GM19455 (cell line): Measurements from ENCODE around the gene CNTRL.
"Not testable (repeated sequence)": the region's sequence is repeated elsewhere in the genome, so short reads cannot be mapped to it uniquely, and the experiment has no call there.

Experiments
- ATAC-seq: cut with Tn5 transposase; IDR thresholded peaks from one replicate; pipeline ENCODE4 v1.9.1; 2021; ENCODE audit not compliant: unreplicated experiment

Gene CNTRL

DNA sequence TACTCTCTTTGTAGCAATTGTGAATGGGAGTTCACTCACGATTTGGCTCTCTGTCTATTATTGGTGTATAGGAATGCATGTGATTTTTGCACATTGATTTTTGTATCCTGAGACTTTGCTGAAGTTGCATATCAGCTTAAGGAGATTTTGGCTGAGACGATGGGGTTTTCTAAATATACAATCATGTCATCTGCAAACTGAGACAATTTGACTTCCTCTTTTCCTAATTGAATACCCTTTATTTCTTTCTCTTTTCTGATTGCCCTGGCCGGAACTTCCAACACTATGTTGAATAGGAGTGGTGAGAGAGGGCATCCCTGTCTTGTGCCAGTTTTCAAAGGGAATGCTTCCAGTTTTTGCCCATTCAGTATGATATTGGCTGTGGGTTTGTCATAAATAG, 54.6 kb downstream of the CNTRL start:
- ATAC-seq = not testable (repeated sequence)

- no peak for ATAC-seq
Measured at GRCh38 chr9:121133104-121133816, 58.5 kb downstream of the CNTRL start.

DNA sequence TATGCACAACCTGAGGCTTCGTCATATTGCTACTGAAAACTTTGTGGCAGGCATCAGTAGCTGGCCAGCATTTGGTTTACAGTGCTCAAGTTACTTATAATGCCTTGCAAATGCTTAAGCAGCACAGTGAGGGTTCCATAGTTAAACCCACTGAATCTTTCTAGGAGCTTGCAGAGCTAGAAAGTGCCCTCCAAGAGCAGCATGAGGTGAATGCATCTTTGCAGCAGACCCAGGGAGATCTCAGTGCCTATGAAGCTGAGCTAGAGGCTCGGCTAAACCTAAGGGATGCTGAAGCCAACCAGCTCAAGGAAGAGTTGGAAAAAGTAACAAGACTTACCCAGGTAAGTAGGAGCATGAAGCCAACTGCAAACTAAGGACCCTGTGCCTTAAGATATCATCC, 60.9 kb downstream of the CNTRL start:
- ATAC-seq = no peak

DNA sequence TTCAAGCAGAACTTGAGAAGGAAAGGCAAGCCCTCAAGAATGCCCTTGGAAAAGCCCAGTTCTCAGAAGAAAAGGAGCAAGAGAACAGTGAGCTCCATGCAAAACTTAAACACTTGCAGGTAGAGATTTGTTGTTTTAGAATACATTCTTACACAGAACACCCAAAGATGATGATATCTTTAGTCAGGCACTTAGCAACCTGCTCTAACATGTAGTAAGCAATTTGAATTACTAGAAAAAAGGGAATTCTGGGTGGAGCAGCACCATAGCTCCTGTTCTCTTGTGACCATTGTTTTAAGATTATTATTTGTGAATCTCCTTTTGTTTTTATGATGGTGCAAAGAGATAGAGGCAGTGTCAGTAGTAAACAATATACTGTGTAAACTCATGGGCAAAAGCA, 63.8 kb downstream of the CNTRL start:
- ATAC-seq = no peak

DNA sequence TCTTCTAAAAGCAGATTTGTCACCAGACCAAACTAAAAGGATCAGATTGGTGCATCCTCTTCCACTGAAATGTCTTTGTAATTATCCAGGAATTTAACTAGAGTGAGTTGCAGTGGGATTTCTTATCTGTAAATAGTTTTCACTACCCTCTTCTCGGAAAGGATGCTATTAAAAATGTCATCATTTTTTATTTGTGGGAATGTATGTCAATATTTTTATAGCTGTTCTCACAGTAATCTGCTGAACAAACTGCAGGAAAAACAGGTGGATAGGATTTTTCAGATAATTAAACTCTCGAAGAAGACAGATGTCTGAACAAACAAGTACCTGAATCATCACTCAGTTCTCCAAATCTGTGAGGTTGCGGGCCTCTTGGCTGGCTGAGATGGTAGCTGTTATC, 64.2 kb downstream of the CNTRL start:
- no peak for ATAC-seq

GRCh38 chr9:121140162-121140561, 65.4 kb downstream of the CNTRL start:
- ATAC-seq = no peak

DNA sequence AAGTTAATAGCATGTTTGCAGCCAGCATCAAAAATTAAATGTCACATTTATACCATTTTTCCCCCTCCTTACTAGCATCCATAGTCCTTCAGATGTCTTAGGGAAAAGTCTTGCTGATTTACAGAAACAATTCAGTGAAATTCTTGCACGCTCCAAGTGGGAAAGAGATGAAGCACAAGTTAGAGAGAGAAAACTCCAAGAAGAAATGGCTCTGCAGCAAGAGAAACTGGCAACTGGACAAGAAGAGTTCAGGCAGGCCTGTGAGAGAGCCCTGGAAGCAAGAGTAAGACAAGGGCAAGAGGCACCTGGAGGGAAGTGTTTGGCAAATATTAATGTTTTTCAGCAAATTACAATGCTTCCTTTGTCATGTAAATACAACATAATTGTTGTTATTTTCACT, 66.6 kb downstream of the CNTRL start:
- no peak for ATAC-seq

- ATAC-seq = no peak
Measured at GRCh38 chr9:121141706-121142105, 67.0 kb downstream of the CNTRL start.

- no peak for ATAC-seq
Measured at GRCh38 chr9:121143771-121144170, 69.0 kb downstream of the CNTRL start.

GRCh38 chr9:121144482-121144881, 69.7 kb downstream of the CNTRL start:
- ATAC-seq = no peak

DNA sequence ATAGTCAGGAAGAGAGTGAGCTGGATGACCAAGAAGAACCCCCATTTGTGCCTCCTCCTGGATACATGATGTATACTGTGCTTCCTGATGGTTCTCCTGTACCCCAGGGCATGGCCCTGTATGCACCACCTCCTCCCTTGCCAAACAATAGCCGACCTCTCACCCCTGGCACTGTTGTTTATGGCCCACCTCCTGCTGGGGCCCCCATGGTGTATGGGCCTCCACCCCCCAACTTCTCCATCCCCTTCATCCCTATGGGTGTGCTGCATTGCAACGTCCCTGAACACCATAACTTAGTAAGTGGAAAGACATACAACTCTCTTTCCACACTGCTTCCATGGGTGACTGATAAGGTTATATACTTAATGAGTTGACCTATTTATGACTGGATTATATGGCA, 75.4 kb downstream of the CNTRL start:
- ATAC-seq = no peak

DNA sequence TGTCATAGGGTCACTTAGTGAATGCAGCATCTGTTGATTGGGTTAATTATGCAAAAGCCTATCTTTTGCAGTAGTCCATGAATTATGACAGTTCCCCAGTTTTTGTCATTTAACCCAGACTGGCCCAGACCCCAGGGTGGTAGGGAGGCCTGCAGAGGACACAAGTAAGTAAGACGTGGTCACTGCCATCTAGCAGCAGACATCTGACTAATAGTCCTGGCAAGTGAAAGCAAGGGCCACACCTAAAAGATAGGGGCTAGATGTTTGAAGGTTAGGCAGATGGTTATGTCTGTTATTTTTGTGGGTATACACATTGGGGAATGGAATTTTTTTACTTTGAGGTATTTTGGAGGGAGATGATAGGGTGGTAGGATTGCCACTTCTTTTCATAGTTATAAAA, 78.9 kb downstream of the CNTRL start:
- ATAC-seq = no peak

DNA sequence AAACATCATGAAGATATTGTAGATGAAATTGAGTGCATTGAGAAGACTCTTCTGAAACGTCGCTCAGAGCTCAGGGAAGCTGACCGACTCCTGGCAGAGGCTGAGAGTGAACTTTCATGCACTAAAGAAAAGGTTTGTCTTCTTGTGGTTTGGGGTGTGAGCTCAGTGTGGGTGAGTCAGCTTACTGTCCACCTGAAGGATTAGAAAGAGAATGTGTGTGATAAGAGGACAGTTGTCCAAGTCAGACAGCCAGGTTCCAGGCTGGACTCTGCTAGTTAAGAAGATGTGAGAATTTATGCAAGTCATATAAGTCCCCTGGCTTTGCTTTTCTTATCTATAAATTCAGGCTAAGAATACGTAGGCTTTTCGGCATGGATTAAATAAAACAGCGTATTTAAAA, 80.0 kb downstream of the CNTRL start:
- no peak for ATAC-seq

- peak; percentile 57 for ATAC-seq
Measured at GRCh38 chr9:121156263-121156731, 81.5 kb downstream of the CNTRL start.

GRCh38 chr9:121157939-121158338, 83.2 kb downstream of the CNTRL start:
- no peak for ATAC-seq

GRCh38 chr9:121160025-121160424, 85.3 kb downstream of the CNTRL start:
- ATAC-seq = no peak

DNA sequence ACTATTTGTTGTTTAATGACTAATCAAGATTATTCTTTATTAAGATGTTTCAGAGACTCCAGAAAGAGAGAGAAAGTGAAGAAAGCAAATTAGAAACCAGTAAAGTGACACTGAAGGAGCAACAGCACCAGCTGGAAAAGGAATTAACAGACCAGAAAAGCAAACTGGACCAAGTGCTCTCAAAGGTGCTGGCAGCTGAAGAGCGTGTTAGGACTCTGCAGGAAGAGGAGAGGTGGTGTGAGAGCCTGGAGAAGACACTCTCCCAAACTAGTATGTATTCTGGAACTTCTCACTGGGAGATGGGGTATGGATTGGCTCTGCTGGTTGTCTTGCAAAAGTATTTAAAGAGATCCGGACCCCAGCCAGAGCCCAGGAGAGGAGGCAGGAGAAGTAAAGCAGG, 93.3 kb downstream of the CNTRL start:
- ATAC-seq = no peak

GRCh38 chr9:121169094-121169601, 94.4 kb downstream of the CNTRL start:
- ATAC-seq = no peak

DNA sequence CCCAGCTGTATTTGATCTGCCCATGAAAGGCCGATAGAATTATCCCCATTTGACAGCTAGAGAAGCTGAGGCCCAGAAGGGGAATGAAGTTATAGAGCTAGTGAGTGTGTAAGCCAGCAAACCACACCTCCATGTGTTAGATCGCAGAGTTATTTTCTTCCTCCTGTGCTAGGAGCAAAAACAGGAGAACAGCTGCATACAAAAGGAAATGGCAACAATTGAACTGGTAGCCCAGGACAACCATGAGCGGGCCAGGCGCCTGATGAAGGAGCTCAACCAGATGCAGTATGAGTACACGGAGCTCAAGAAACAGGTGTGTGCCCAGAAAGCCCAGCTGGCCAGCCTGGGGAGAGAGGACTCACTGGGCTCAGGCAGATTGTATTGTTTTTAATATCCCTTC, 96.5 kb downstream of the CNTRL start:
- no peak for ATAC-seq

DNA sequence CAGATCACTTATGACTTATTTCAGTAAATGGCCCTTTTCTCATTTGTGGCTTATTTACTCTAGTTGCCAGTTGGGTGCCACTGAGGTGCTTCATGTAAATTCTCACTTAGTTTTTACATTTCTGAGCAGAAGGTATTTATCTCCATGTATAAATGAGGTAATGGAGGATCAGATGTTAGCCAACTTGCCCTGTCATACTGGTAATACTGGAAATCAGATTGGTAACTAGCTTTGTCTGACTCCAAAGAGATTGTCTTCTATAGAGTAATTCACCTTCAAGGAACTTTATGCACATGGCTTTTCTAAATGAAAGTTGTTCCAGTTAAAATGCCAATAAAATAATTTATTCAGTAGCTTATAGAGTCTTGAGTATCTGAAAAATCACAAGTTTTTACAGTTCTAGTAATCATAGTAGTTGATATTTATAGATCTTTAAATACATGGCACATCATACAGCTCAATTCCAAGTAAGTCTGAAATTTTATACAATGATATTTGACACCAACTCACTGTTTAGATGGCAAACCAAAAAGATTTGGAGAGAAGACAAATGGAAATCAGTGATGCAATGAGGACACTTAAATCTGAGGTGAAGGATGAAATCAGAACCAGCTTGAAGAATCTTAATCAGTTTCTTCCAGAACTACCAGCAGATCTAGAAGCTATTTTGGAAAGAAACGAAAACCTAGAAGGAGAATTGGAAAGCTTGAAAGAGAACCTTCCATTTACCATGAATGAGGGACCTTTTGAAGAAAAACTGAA, 98.2 kb downstream of the CNTRL start:
- no peak for ATAC-seq

- no peak for ATAC-seq
Measured at GRCh38 chr9:121173501-121173900, 98.7 kb downstream of the CNTRL start.

DNA sequence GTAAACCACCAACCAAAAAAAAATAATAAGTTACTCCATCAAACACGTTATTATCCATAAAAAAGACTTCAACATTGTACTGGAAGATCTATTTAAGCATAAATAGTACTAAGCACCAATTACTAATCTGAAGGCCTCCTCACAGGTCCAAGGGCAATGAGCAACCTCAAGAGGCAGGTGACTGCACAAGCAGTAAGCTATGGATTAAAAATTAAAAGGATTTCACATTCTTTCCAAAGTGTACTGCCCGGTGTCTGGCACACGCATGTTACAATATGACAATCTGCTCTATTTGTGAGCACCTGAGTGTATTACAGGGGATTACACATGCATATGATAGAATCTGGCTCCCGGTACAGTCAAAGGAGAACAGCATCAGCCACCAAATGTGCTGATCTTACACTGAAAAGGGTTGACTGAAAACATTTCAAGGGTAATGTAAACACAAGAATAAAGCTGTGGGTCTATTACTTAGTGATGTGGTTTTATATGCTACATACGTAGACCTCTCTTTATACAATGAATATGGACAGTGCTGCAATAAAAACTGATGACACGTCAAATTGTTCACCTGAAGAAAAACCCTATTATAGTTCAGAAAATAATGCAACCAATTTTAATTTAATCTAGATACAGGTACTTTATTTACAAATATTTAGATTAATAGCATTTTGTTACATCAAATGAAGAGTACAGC, 104.1 kb downstream of the CNTRL start:
- no peak for ATAC-seq
